ENCODE measurements around the gene OR2B3. TPM values are rescaled to one million over a fixed set of nuclear protein-coding genes. Genes with fewer than 3 reads are reported as not detected.

Gene OR2B3
- total RNA-seq, 3 donors from 2014 or later = not detected

GRCh38 chr6:29107758-29108157 lies 20.6 kb upstream of the OR2B3 start, which contains the start of gene OR2J3:
Gene OR2J3, plus strand, starts transcription at chr6:29108058. Its CDS starts 3,833 bp downstream, at chr6:29111891.
- intact Hi-C loops (cut with DNase I, micrococcal nuclease) = no loop called here
- no peak for ATAC-seq

GRCh38 chr6:29099190-29099589 lies 12.1 kb upstream of the OR2B3 start, which contains the start of gene OR2J1:
Gene OR2J1, plus strand, starts transcription at chr6:29099490. Its CDS starts 1,453 bp downstream, at chr6:29100943.
- no peaks in the 10 kb centered on the region for H3K9me3 ChIP-seq
- DNase-seq (no peak), ATAC-seq (no peak)
- H3K4me1 ChIP-seq (ENCODE audit: low read depth) = no peaks in the 10 kb centered on the region
- no peak within 1 kb of the TSS for H3K4me3 ChIP-seq
- intact Hi-C loops (cut with DNase I, micrococcal nuclease) = no loop called here
- no peaks in the 10 kb centered on the region for H3K36me3 ChIP-seq (ENCODE audit: low read depth)
- TF ChIP-seq CTCF (IDR thresholded peaks at IDR 0.05) = no peak

More at GRCh38 chr6:29107758-29108157, 20.6 kb upstream of the OR2B3 start, which contains the start of gene OR2J3:
- TF ChIP-seq CTCF (IDR thresholded peaks at IDR 0.05) = no peak
- Histone ChIP-seq H3K9me3 (no peaks in the 10 kb centered on the region), H3K36me3 (ENCODE audit: low read depth) (no peaks in the 10 kb centered on the region), H3K4me1 (ENCODE audit: low read depth) (no peaks in the 10 kb centered on the region), H3K4me3 (no peak within 1 kb of the TSS)
- DNase-seq = no peak

- DNase-seq (no peak), ATAC-seq (no peak)
- Histone ChIP-seq H3K9me3 (no peaks in the 10 kb centered on the region), H3K4me3 (no peak overlapping the region), H3K4me1 (ENCODE audit: low read depth) (no peaks in the 10 kb centered on the region), H3K36me3 (ENCODE audit: low read depth) (no peaks in the 10 kb centered on the region)
- TF ChIP-seq CTCF (IDR thresholded peaks at IDR 0.05) = no peak
- intact Hi-C loops (cut with DNase I, micrococcal nuclease) = no loop called here
Observed at GRCh38 chr6:29097803-29098202, 10.7 kb upstream of the OR2B3 start.

DNA sequence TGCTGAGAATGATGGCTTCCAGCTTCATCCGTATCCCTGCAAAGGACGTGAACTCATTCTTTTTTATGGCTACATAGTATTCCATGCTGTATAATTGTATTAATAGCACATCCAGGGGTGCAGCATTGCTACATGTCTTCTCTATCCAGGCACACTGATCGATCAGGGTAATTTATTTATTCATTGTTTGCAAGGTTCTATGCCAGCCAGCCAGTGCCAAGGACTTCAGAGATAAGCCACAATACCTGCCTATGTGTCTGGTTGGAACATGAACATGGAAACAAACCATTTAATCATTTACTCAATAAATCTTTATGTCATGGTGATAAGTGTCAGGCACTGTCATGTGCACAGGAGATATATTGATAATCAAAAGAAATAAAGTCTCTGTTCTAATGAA lies 5.8 kb upstream of the OR2B3 start:
- ATAC-seq = no peak

DNA sequence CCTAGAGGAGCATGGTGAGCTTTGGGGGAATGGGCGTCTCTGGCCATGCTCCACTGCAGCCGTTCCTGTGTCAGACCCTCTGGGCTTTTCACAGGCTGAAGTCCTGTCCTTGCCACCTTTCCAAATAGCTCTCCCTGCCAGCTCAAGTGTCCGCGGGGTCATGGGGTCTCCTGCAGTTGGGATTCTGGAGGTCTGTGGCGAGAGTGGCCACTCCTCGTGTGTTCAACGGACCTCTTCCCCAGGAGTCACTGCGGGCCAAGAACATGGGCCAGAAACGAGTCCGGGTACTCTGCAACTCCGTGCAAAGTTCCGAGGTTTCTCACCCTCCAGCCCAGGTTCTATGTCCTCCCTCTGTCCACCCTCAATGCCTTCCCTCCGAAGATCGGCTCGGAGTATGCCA lies 4.7 kb downstream of the OR2B3 start:
- no peaks in the 10 kb centered on the region for H3K36me3 ChIP-seq (ENCODE audit: low read depth)
- intact Hi-C loops (cut with DNase I, micrococcal nuclease) = no loop called here
- no peak overlapping the region for H3K4me3 ChIP-seq
- H3K4me1 ChIP-seq (ENCODE audit: low read depth) = no peaks in the 10 kb centered on the region
- no peak for TF ChIP-seq CTCF (IDR thresholded peaks at IDR 0.05)
- no peaks in the 10 kb centered on the region for H3K9me3 ChIP-seq
- no peak for DNase-seq
- ATAC-seq = no peak

More for the DNA sequence above, 5.8 kb upstream of the OR2B3 start:
- H3K9me3 ChIP-seq = no peaks in the 10 kb centered on the region
- intact Hi-C loops (cut with DNase I, micrococcal nuclease) = no loop called here
- TF ChIP-seq CTCF (IDR thresholded peaks at IDR 0.05) = no peak
- no peak for DNase-seq
- no peak overlapping the region for H3K4me3 ChIP-seq
- H3K4me1 ChIP-seq (ENCODE audit: low read depth) = no peaks in the 10 kb centered on the region
- H3K36me3 ChIP-seq (ENCODE audit: low read depth) = no peaks in the 10 kb centered on the region

GRCh38 chr6:29081312-29081711 lies 5.8 kb downstream of the OR2B3 start:
- no peak for TF ChIP-seq CTCF (IDR thresholded peaks at IDR 0.05)
- no peaks in the 10 kb centered on the region for H3K9me3 ChIP-seq
- no peak for ATAC-seq
- no peak for DNase-seq
- intact Hi-C loops (cut with DNase I, micrococcal nuclease) = no loop called here
- H3K4me1 ChIP-seq (ENCODE audit: low read depth) = no peaks in the 10 kb centered on the region
- H3K36me3 ChIP-seq (ENCODE audit: low read depth) = no peaks in the 10 kb centered on the region
- H3K4me3 ChIP-seq = no peak overlapping the region
